GM21723 (cell line): ENCODE results near the gene AHCYL1.

Experiments
- ATAC-seq: cut with Tn5 transposase; IDR thresholded peaks from one replicate; pipeline ENCODE4 v1.9.1; 2021; ENCODE audit warnings: mild to moderate bottlenecking, moderate library complexity; ENCODE audit not compliant: unreplicated experiment

AHCYL1 gene

GRCh38 chr1:110034451-110035235 is 50.1 kb downstream of the AHCYL1 start, which contains the start of gene STRIP1:
Gene STRIP1 (plus strand): TSS chr1:110034624. CDS start chr1:110034638, 14 bp downstream.
- ATAC-seq = peak; percentile 86

GRCh38 chr1:110035236-110035752 is 50.7 kb downstream of the AHCYL1 start:
- peak; percentile 28 for ATAC-seq

GRCh38 chr1:110038271-110038670 is 53.7 kb downstream of the AHCYL1 start:
- ATAC-seq = no peak

DNA sequence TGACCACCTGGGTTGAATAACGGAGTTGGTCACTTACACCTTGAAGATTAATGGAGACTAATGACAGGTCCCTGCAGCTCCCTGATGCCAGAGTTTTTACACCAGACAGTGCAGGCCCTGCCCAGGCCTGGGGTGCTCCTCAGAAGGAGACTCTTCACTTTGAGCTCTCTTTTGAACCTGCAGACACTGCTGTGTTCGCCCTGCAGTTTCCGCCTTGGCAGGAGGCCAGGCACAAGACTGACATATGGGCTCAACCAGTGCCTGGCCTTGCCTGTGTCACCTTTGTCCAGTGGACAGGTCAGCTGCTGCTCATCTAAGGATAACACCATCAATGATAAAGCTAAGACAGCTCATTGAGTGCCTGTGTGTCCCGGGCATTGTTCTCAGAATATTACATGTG is 55.1 kb downstream of the AHCYL1 start:
- no peak for ATAC-seq

GRCh38 chr1:110040548-110040947 is 56.0 kb downstream of the AHCYL1 start:
- ATAC-seq = no peak

GRCh38 chr1:110043016-110043415 is 58.5 kb downstream of the AHCYL1 start:
- no peak for ATAC-seq

DNA sequence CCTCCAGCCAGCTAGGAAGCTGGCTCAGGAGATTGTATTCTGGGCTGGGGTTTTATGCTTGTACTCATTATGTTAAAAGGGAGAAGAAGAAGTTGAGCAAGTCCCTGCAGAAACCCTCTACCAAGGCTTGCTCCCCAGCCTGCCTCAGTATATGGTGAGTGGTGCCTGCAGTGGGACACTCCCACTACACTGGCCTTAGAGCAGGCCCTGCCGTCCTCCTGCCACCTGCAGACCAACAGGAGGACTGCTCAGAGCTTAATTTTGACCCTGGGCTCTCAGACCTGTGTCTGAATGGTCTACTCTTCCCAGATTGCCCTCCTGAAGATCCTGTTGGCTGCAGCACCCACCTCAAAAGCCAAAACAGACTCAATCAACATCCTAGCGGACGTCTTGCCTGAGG is 62.9 kb downstream of the AHCYL1 start:
- no peak for ATAC-seq

DNA sequence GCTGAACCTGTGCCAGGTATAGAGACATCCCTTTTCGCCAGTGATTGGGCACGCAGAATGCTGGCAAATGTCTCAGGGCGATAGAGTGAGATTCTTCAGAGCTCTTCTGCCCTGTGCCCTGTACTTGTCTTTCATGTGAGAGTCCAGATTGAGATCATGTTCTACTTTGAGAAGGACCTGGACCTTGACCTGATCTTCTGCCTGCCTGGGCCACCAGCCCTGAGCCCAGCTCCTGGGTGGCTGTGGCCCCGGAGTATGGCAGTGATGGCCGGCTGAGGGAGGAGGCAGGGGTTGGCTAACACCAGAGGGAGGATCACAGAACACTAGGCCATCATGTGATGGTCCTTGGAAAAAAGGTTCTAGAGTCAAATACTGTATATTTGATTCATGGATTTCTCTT is 63.7 kb downstream of the AHCYL1 start:
- no peak for ATAC-seq

- no peak for ATAC-seq
Observed at GRCh38 chr1:110048923-110049601, 64.5 kb downstream of the AHCYL1 start.

DNA sequence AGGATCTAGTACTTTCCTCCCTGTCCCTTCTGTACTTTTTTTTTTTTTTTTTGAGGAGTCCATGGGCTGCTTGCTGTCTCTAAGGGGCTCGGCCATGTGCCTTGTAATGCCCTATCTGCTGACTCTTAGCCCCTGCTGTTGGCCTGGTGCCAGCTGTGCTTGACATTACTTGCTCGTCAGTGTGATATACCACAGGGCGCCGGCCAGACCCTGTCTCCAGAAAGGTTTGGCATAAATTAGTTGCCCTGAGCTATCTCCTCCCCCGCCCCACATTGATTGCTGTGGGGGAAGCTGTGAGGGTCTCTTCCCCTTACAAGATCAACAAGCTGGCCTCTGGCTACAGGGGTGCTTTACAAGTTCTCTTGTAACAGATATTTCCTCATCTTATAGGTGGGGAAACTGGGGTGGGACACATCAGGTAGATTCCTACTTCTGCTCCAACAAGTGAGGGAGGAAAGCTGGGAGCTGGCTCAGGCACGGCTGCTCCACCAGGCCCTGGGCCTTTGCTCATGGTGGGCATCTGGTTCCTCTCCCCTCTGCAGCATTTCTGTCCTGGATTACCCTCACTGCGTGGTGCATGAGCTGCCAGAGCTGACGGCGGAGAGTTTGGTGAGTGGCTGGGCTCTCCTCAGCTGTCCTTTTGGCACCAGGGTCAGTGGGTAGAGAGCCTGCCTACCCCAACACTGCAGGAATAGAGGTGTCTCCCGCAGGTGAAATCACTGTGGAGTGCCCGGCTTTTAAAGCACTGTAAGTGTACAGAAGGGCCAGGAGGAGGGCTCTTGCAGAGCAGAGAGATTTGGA is 65.4 kb downstream of the AHCYL1 start:
- ATAC-seq = no peak

DNA sequence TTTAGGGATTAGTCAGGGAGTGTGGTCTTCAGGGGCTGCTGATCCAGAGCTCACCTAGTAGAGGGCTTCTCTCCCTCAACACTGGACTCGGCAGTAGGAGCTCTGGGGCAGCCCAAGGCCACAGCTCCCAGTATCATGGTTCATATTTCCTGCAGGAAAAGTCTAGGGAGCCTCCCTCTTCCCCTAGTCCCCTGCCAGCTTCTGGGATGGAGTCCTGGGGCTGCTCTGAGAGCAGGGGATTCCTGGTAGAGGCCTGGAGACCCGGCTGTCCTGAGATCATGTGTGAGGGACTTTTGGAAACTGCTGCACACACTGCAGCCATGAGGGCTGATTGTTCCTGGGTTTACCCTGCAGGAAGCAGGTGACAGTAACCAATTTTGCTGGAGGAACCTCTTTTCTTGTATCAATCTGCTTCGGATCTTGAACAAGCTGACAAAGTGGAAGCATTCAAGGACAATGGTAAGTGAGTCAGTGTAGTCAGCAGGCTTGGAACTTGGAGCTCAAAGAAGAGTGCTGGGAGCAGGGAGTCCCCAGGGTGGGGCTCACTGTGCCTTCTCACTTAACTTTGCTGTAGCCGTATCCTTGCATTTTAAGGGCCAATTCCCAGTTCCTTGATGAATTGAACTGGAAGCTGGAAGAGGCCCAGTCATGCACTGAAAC is 66.2 kb downstream of the AHCYL1 start:
- no peak for ATAC-seq

- ATAC-seq = no peak
Observed at GRCh38 chr1:110051262-110051648, 66.7 kb downstream of the AHCYL1 start.

GRCh38 chr1:110053552-110054428 is 69.2 kb downstream of the AHCYL1 start:
- no peak for ATAC-seq

GRCh38 chr1:110055493-110056284 is 71.1 kb downstream of the AHCYL1 start:
- ATAC-seq = no peak

DNA sequence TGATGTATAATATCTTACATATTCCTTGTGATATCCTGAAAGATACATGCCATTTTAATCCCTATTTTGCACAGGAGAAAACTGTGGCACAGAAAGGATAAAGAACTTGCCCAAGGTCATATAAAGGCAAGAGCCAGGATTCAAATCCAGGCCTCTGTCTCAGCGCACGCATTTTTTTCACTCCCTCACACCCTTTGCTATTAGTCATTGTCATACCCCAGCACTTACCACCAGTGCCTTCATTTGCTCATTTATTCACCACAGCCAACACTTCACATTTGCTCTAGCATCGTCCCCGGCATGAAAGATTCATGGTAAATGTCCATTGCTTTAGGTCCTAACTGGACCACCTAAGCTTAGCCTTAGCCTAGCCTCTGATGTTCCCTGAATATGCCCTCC is 71.7 kb downstream of the AHCYL1 start:
- no peak for ATAC-seq

DNA sequence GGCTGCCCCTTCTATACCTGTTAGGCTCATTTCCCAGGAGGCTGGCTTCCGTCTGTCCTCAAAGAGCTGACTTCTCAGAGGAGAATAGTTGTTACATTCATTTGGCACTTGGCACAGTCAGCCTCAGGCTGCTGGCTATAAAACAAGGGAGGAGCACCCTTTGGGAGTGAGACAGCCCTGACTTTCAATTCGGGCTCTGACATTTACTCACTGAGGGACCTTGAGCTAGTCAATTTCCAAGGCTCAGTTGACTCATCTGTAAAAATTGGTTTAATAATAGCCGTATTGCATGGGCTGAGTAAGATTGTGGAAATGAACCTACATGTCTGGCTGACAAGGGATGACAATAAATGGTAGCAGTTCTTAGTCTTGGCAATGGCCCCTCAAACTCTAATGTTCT is 72.2 kb downstream of the AHCYL1 start:
- no peak for ATAC-seq

DNA sequence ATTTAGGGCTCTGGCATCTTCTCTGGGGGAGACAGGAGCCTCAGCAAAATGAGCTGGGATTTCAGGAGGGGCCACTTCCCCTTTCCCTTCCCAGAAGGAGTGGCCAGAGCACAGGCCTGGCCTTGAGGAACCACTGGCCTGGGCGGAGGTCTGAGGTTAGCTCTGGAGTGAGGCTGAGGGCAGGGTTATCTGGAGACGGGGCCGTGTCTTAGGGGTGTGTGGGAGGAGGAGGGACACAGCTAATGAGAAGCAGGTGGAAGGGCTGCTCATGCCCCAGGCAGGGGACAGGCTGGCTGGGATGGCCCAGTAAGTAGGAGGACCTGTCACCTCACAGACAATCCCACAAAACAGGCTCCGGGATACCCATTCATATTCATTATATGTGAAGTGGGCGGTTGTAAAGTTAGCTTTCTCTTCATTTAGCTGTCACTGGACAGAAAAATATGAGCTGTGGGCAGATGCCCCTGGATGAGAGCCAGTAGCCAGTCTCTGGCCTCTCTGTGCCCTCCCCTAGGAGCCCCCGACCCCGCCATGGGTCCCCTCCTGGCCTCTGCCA is 73.5 kb downstream of the AHCYL1 start:
- ATAC-seq = no peak

DNA sequence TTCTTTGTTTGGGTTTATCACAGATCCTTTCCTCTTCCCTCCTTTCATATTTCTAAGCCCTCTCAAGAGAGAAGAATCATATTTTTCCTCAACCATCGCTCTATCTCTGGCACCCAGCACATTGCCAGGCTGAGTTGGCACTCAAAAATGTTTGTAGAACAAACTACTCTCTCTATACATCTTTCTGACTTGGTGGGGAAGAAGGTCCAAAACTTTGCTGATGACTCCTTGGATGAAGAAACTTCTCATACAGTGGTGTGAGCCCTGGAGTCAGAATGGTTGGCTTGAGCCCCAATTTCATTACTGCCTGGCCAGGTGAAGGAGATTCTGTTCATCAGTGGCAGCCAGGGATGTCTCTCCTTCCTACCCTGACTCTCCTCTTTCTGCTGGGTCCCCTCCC is 74.0 kb downstream of the AHCYL1 start:
- no peak for ATAC-seq
